Coronary artery (tissue), 2 donors: ENCODE data around the gene SNCB.
A peak's percentile ranks its signal among the peaks of the same experiment; 100 is the strongest.

Experiments
- DNase-seq: peaks from one replicate; pipeline ENCODE4 v3.0.0-alpha.2; 2017; ENCODE audit warnings: low spot score
- H3K27ac ChIP-seq, 2 donors: fragments of 200-600 bp; sonication (generic); one replicate each; pipeline ENCODE4 v1.5.1; 2016 to 2019
- H3K4me3 ChIP-seq: fragments of 200-600 bp; sonication (generic); 2 replicates; pipeline ENCODE4 v1.5.1; 2016; ENCODE audit warnings: mild to moderate bottlenecking, moderate library complexity
- CTCF ChIP-seq: fragments of 200-600 bp; sonication (generic); IDR thresholded peaks from one replicate; pipeline ENCODE4 v1.5.1; 2019; ENCODE audit warnings: antibody characterized with exemption

SNCB gene

GRCh38 chr5:176597417-176598389 is 32.6 kb downstream of the SNCB start:
- no peak for DNase-seq
- no peak overlapping the region for H3K27ac ChIP-seq
- TF ChIP-seq CTCF = no peak
- H3K4me3 ChIP-seq = peak overlapping the region; percentile 68

GRCh38 chr5:176596689-176597416 is 33.5 kb downstream of the SNCB start:
- H3K4me3 ChIP-seq = peak overlapping the region; percentile 68

GRCh38 chr5:176596069-176596644 is 34.2 kb downstream of the SNCB start:
- no peak overlapping the region for H3K27ac ChIP-seq
- peak overlapping the region; percentile 68 for H3K4me3 ChIP-seq
- no peak for TF ChIP-seq CTCF
- no peak for DNase-seq

More at GRCh38 chr5:176596689-176597416, 33.5 kb downstream of the SNCB start:
- no peak for TF ChIP-seq CTCF
- H3K27ac ChIP-seq = no peak overlapping the region
- no peak for DNase-seq

- Histone ChIP-seq H3K27ac (no peak overlapping the region), H3K4me3 (no peak overlapping the region)
- no peak for TF ChIP-seq CTCF
- DNase-seq = no peak
Observed at GRCh38 chr5:176595386-176595943, 34.9 kb downstream of the SNCB start.

- Histone ChIP-seq H3K27ac (no peak overlapping the region), H3K4me3 (no peak overlapping the region)
- TF ChIP-seq CTCF = no peak
- no peak for DNase-seq
Observed at GRCh38 chr5:176594554-176594953, 35.8 kb downstream of the SNCB start.

GRCh38 chr5:176593273-176593869 is 37.0 kb downstream of the SNCB start:
- no peak overlapping the region for H3K4me3 ChIP-seq
- no peak overlapping the region for H3K27ac ChIP-seq
- no peak for TF ChIP-seq CTCF
- no peak for DNase-seq
